HepG2 (cell line): ENCODE results near the gene TRAPPC3.

Experiments used
- SIX4 ChIP-seq: sonication (generic); formaldehyde crosslinking; IDR thresholded peaks from 2 replicates; pipeline ENCODE4 v1.4.0; 2020; ENCODE audit warnings: missing genetic modification reagents
- SKI ChIP-seq: fragments of 450-650 bp; IDR thresholded peaks from one replicate; pipeline ENCODE4 v1.6.1; 2018; ENCODE audit warnings: mild to moderate bottlenecking; ENCODE audit not compliant: partially characterized antibody
- TF ChIP-seq, protein P1 (sequence below), 2 experiments: fragments of 450-650 bp in 1 of 2; sonication (generic) in 1 of 2; formaldehyde crosslinking in 1 of 2; IDR thresholded peaks; 2 replicates each; pipeline versions ENCODE4 v1.6.1 to v1.8.0; 2016 to 2022; ENCODE audit warnings: antibody characterized with exemption in 1 of 2, mild to moderate bottlenecking in 1 of 2, missing genetic modification reagents in 1 of 2
- TF ChIP-seq, protein P2 (sequence below): sonication (generic); formaldehyde crosslinking; IDR thresholded peaks from 2 replicates; pipeline ENCODE4 v1.5.0; 2020; ENCODE audit warnings: mild to moderate bottlenecking, missing genetic modification reagents, moderate library complexity

DNA sequence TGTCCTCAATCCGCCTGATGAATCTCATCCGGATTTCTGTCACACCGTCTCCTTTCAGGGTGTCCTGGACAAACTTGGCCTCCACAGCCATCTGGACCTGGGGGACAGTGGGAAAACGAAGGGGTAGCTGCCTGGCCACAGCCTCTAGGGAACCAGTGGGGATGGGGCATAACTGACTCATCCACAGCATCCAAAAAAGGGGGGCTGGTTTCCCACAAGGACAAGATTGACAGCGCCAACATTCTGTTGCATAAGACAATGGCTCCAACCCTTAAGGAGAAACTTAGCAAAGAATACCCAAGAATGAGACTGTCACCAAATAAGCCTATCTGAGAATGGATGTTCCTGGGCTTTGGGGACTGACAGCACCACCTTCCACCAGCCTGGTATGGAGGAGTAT lies 12.1 kb downstream of the TRAPPC3 start:
- TF ChIP-seq, protein P1, sequence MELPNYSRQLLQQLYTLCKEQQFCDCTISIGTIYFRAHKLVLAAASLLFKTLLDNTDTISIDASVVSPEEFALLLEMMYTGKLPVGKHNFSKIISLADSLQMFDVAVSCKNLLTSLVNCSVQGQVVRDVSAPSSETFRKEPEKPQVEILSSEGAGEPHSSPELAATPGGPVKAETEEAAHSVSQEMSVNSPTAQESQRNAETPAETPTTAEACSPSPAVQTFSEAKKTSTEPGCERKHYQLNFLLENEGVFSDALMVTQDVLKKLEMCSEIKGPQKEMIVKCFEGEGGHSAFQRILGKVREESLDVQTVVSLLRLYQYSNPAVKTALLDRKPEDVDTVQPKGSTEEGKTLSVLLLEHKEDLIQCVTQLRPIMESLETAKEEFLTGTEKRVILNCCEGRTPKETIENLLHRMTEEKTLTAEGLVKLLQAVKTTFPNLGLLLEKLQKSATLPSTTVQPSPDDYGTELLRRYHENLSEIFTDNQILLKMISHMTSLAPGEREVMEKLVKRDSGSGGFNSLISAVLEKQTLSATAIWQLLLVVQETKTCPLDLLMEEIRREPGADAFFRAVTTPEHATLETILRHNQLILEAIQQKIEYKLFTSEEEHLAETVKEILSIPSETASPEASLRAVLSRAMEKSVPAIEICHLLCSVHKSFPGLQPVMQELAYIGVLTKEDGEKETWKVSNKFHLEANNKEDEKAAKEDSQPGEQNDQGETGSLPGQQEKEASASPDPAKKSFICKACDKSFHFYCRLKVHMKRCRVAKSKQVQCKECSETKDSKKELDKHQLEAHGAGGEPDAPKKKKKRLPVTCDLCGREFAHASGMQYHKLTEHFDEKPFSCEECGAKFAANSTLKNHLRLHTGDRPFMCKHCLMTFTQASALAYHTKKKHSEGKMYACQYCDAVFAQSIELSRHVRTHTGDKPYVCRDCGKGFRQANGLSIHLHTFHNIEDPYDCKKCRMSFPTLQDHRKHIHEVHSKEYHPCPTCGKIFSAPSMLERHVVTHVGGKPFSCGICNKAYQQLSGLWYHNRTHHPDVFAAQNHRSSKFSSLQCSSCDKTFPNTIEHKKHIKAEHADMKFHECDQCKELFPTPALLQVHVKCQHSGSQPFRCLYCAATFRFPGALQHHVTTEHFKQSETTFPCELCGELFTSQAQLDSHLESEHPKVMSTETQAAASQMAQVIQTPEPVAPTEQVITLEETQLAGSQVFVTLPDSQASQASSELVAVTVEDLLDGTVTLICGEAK (IDR thresholded peaks at IDR 0.05), result no peak
- TF ChIP-seq, protein P1 (CRISPR knock-in tag; IDR thresholded peaks at IDR 0.05), result no peak
- TF ChIP-seq, protein P2, sequence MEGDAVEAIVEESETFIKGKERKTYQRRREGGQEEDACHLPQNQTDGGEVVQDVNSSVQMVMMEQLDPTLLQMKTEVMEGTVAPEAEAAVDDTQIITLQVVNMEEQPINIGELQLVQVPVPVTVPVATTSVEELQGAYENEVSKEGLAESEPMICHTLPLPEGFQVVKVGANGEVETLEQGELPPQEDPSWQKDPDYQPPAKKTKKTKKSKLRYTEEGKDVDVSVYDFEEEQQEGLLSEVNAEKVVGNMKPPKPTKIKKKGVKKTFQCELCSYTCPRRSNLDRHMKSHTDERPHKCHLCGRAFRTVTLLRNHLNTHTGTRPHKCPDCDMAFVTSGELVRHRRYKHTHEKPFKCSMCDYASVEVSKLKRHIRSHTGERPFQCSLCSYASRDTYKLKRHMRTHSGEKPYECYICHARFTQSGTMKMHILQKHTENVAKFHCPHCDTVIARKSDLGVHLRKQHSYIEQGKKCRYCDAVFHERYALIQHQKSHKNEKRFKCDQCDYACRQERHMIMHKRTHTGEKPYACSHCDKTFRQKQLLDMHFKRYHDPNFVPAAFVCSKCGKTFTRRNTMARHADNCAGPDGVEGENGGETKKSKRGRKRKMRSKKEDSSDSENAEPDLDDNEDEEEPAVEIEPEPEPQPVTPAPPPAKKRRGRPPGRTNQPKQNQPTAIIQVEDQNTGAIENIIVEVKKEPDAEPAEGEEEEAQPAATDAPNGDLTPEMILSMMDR (CRISPR knock-in tag), result no peak
- TF ChIP-seq SKI (no peak), SIX4 (CRISPR knock-in tag) (no peak)
